Measurements from ENCODE around the gene MTHFD1L.

The MTHFD1L gene

DNA sequence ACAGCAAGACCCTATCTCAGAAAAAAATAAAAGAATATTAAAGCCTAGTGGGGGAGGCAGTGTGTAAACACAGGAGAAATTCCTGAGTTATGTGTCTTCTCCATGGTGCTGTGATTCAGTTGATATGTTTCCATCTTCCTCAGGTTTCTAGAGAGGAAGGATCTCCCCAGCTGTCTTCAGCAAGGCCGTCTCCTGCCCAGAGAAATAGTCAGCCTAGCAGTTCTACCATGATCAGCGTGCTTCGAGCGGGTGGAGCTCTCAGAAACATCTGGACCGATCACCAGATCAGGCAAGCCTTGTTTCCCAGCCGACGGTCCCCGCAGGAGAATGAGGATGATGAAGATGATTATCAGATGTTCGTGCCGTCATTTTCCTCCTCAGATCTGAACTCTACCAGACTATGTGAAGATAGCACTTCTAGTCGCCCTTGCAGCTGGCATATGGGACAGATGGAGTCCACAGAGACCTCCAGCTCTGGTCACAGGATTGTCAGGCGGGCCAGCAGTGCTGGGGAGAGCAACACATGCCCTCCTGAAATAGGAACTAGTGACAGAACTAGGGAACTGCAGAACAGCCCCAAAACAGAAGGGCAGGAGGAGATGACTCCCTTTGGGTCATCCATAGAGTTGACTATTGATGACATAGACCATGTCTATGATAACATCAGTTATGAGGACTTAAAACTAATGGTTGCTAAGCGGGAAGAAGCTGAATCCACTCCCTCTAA is 34.9 kb upstream of the MTHFD1L start:
- no peak for TF ChIP-seq CSDC2 (CRISPR knock-in tag; IDR thresholded peaks at IDR 0.05)
- TF ChIP-seq TOX (CRISPR knock-in tag; IDR thresholded peaks at IDR 0.05; ENCODE audit: borderline replicate concordance) = no peak
- TF ChIP-seq ZNF565 (CRISPR knock-in tag; conservative IDR thresholded peaks at IDR 0.05; ENCODE audit: low read depth) = no peak
- no peak for TF ChIP-seq ZNF70 (CRISPR knock-in tag; IDR thresholded peaks at IDR 0.05)
- no peak for TF ChIP-seq BACH2 (CRISPR knock-in tag; IDR thresholded peaks at IDR 0.05; ENCODE audit: borderline replicate concordance)
- TF ChIP-seq, protein P1, sequence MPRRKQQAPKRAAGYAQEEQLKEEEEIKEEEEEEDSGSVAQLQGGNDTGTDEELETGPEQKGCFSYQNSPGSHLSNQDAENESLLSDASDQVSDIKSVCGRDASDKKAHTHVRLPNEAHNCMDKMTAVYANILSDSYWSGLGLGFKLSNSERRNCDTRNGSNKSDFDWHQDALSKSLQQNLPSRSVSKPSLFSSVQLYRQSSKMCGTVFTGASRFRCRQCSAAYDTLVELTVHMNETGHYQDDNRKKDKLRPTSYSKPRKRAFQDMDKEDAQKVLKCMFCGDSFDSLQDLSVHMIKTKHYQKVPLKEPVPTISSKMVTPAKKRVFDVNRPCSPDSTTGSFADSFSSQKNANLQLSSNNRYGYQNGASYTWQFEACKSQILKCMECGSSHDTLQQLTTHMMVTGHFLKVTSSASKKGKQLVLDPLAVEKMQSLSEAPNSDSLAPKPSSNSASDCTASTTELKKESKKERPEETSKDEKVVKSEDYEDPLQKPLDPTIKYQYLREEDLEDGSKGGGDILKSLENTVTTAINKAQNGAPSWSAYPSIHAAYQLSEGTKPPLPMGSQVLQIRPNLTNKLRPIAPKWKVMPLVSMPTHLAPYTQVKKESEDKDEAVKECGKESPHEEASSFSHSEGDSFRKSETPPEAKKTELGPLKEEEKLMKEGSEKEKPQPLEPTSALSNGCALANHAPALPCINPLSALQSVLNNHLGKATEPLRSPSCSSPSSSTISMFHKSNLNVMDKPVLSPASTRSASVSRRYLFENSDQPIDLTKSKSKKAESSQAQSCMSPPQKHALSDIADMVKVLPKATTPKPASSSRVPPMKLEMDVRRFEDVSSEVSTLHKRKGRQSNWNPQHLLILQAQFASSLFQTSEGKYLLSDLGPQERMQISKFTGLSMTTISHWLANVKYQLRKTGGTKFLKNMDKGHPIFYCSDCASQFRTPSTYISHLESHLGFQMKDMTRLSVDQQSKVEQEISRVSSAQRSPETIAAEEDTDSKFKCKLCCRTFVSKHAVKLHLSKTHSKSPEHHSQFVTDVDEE (CRISPR knock-in tag; IDR thresholded peaks at IDR 0.05) = no peak
- TF ChIP-seq, protein P2, sequence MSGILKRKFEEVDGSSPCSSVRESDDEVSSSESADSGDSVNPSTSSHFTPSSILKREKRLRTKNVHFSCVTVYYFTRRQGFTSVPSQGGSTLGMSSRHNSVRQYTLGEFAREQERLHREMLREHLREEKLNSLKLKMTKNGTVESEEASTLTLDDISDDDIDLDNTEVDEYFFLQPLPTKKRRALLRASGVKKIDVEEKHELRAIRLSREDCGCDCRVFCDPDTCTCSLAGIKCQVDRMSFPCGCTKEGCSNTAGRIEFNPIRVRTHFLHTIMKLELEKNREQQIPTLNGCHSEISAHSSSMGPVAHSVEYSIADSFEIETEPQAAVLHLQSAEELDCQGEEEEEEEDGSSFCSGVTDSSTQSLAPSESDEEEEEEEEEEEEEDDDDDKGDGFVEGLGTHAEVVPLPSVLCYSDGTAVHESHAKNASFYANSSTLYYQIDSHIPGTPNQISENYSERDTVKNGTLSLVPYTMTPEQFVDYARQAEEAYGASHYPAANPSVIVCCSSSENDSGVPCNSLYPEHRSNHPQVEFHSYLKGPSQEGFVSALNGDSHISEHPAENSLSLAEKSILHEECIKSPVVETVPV (CRISPR knock-in tag; IDR thresholded peaks at IDR 0.05) = no peak
- TF ChIP-seq ZFP30 (CRISPR knock-in tag; IDR thresholded peaks at IDR 0.05) = no peak
- TF ChIP-seq ZFP3 (CRISPR knock-in tag; IDR thresholded peaks at IDR 0.05) = no peak
- TF ChIP-seq SNAI2 (CRISPR knock-in tag; IDR thresholded peaks at IDR 0.05) = no peak
- TF ChIP-seq OSR1 (CRISPR knock-in tag; IDR thresholded peaks at IDR 0.05) = no peak
- TF ChIP-seq ISL1 (CRISPR knock-in tag; IDR thresholded peaks at IDR 0.05) = no peak
- no peak for TF ChIP-seq GLIS3 (CRISPR knock-in tag; IDR thresholded peaks at IDR 0.05)
- no peak for TF ChIP-seq PPARA (CRISPR knock-in tag; IDR thresholded peaks at IDR 0.05; ENCODE audit: borderline replicate concordance)
- no peak for TF ChIP-seq ZNF8 (CRISPR knock-in tag; IDR thresholded peaks at IDR 0.05)
- TF ChIP-seq TCF4 (CRISPR knock-in tag; IDR thresholded peaks at IDR 0.05; ENCODE audit: borderline replicate concordance) = no peak
- TF ChIP-seq ARNTL (CRISPR knock-in tag; IDR thresholded peaks at IDR 0.05; ENCODE audit: borderline replicate concordance, low read depth) = no peak
- no peak for ATAC-seq

DNA sequence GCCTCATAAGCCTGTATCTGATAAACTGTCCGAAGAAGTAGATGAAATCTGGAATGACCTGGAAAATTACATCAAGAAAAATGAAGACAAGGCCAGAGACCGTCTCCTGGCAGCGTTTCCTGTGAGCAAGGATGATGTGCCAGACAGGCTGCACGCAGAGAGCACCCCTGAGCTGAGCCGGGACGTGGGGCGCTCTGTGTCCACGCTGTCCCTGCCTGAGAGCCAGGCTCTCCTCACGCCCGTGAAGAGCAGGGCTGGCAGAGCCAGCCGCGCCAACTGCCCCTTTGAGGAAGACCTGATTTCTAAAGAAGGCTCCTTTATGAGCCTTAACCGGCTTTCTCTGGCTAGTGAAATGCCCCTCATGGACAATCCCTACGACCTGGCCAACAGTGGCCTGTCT is 33.9 kb upstream of the MTHFD1L start:
- ATAC-seq = no peak
- TF ChIP-seq OSR1 (CRISPR knock-in tag; IDR thresholded peaks at IDR 0.05) = no peak
- TF ChIP-seq ARNTL (CRISPR knock-in tag; IDR thresholded peaks at IDR 0.05; ENCODE audit: borderline replicate concordance, low read depth) = no peak
- no peak for TF ChIP-seq GLIS3 (CRISPR knock-in tag; IDR thresholded peaks at IDR 0.05)
- TF ChIP-seq ZFP30 (CRISPR knock-in tag; IDR thresholded peaks at IDR 0.05) = no peak
- TF ChIP-seq SNAI2 (CRISPR knock-in tag; IDR thresholded peaks at IDR 0.05) = no peak
- TF ChIP-seq, protein P3, sequence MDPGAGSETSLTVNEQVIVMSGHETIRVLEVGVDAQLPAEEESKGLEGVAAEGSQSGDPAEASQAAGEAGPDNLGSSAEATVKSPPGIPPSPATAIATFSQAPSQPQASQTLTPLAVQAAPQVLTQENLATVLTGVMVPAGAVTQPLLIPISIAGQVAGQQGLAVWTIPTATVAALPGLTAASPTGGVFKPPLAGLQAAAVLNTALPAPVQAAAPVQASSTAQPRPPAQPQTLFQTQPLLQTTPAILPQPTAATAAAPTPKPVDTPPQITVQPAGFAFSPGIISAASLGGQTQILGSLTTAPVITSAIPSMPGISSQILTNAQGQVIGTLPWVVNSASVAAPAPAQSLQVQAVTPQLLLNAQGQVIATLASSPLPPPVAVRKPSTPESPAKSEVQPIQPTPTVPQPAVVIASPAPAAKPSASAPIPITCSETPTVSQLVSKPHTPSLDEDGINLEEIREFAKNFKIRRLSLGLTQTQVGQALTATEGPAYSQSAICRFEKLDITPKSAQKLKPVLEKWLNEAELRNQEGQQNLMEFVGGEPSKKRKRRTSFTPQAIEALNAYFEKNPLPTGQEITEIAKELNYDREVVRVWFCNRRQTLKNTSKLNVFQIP (CRISPR knock-in tag; IDR thresholded peaks at IDR 0.05; ENCODE audit: borderline replicate concordance, low read depth) = no peak
- TF ChIP-seq, protein P4, sequence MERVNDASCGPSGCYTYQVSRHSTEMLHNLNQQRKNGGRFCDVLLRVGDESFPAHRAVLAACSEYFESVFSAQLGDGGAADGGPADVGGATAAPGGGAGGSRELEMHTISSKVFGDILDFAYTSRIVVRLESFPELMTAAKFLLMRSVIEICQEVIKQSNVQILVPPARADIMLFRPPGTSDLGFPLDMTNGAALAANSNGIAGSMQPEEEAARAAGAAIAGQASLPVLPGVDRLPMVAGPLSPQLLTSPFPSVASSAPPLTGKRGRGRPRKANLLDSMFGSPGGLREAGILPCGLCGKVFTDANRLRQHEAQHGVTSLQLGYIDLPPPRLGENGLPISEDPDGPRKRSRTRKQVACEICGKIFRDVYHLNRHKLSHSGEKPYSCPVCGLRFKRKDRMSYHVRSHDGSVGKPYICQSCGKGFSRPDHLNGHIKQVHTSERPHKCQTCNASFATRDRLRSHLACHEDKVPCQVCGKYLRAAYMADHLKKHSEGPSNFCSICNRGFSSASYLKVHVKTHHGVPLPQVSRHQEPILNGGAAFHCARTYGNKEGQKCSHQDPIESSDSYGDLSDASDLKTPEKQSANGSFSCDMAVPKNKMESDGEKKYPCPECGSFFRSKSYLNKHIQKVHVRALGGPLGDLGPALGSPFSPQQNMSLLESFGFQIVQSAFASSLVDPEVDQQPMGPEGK (CRISPR knock-in tag; IDR thresholded peaks at IDR 0.05; ENCODE audit: borderline replicate concordance) = no peak
- TF ChIP-seq PPARA (CRISPR knock-in tag; IDR thresholded peaks at IDR 0.05; ENCODE audit: borderline replicate concordance) = no peak
- TF ChIP-seq, protein P2 (CRISPR knock-in tag; IDR thresholded peaks at IDR 0.05) = no peak
- TF ChIP-seq ZNF70 (CRISPR knock-in tag; IDR thresholded peaks at IDR 0.05) = no peak
- TF ChIP-seq, protein P1 (CRISPR knock-in tag; IDR thresholded peaks at IDR 0.05) = no peak

Measured in SK-N-SH treated with all-trans-retinoic acid at 6 μM for 48 hours (cell line).